ENCODE measurements around the gene FNDC5. TPM values are rescaled to one million over a fixed set of nuclear protein-coding genes. Genes with fewer than 3 reads are reported as not detected.

Gene FNDC5
- total RNA-seq, 3 donors from 2014 or later (not counting 1 experiment from before 2014, with no cell fraction given), result 0.36 TPM; not detected in 2

DNA sequence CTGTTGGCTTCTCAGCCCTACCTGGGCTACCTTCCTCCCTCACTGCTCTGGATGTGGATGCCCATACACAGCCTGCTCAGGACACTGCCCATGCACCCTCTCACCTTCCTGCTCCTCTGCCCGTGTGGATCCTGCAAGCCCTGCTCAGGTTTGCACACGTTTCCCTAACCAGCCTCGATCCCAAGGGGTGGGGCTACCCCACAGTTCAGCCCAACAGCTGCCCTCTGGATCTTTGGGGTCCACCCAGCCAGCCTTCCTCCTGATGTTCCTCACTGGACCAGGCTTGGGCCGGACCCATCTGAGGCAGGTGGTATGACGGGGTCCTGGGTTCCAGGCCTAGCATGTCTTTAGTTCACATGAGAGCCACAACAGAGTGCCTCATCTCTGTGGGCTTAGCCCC is 25.7 kb upstream of the FNDC5 start:
- ATAC-seq (no peak), DNase-seq (no peak)
- no peak for TF ChIP-seq CTCF (IDR thresholded peaks at IDR 0.05)
- Histone ChIP-seq H3K27me3 (ENCODE audit: control insufficient read depth, insufficient read depth, low read length) (peaks cover 42% of the 10 kb centered on the region), H3K4me3 (ENCODE audit: low read length) (no peak overlapping the region), H3K27ac (ENCODE audit: low read length) (no peak overlapping the region), H3K9me3 (ENCODE audit: control insufficient read depth, insufficient read depth, low read length) (no peaks in the 10 kb centered on the region), H3K36me3 (ENCODE audit: control insufficient read depth, insufficient read depth, low read length) (no peaks in the 10 kb centered on the region), H3K4me1 (ENCODE audit: control insufficient read depth, insufficient read depth, low read length) (peaks cover 21% of the 10 kb centered on the region)
- H3K4me1 Mint-ChIP-seq, result peaks cover 13 to 18% of the 10 kb centered on the region in 2 donors
- 87% methylated on average over 5 of the region's 5 CpGs for WGBS (ENCODE audit: insufficient coverage)
- H3K27me3 Mint-ChIP-seq (ENCODE audit: low read depth in 2 of 2), result peaks cover 26 to 46% of the 10 kb centered on the region in 2 donors
- intact Hi-C loops (cut with micrococcal nuclease), result no loop called here
- H3K4me3 Mint-ChIP-seq, result no peak overlapping the region
- no peaks in the 10 kb centered on the region for H3K9me3 Mint-ChIP-seq
- no peaks in the 10 kb centered on the region for H3K36me3 Mint-ChIP-seq
- no peak overlapping the region for H3K27ac Mint-ChIP-seq

DNA sequence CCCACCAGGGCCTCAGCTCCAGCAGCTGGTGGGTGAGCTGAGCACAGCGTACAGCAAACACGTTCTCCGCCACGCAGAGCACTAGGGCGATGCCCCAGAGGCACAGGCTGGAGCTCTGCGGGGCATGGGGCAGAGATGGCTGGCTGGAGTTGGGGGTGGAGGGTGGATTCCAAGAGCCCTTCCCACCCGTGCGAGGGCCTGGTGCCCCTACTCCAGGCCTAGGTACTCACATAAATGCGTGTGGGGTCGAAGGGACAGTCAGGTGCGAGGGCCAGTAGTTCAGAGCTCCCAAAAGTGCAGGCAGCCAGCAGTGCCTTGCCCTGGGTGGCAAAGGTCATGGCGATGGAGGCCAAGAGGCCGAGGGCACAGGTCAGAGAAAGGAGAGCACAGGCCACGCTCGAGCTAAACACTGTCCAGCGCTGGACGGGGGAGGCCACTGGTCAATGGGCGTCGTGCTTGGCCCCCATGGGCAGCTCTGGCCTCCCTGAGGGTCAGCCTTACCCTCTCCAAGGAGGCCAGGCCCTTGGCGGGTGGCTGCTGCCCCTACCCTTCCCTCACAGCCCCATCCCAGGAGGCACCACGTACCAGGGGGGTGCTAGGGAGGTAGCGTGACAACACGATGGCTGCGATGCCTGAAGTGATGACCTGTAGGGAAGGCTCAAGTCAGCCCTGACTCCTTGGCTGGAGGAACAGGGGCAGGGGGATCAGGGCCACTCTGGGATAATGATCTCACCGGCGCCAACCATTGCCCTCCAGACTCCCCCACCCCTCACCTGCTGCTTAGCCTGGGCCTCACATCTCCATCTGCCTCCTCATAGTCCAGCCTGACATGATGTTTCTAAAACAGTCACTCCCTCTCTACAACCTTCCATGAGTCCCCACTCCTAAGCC is 24.9 kb upstream of the FNDC5 start:
- no peak for DNase-seq
- H3K27me3 Mint-ChIP-seq (ENCODE audit: low read depth in 2 of 2), result peaks cover 31 to 50% of the 10 kb centered on the region in 2 donors
- no peak for TF ChIP-seq CTCF (IDR thresholded peaks at IDR 0.05)

DNA sequence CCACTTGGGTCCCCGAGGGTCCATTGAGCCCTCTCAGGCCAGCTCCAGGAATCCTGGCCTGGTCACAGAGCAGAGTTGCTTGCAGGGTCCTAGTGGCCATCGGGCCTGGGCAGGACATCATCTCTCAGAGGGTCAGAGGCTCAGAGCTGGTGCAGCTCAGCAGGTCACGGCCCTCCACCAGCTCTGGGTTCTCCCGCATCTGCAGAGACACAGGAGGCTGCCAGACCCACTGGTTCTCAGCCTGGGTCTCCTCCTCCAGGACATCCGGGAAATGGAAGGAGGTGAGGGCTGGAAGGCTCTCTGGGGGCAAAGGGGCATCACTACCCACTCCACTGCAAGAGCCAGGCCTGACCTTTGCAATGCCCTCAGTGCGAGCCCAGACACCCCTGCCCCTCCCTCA is 24.0 kb upstream of the FNDC5 start:
- intact Hi-C loops (cut with micrococcal nuclease), result no loop called here
- ATAC-seq, result no peak
- no peak for TF ChIP-seq CTCF (IDR thresholded peaks at IDR 0.05)

More for the DNA sequence above, 24.9 kb upstream of the FNDC5 start:
- Histone ChIP-seq H3K27me3 (ENCODE audit: control insufficient read depth, insufficient read depth, low read length) (peaks cover 39% of the 10 kb centered on the region), H3K4me3 (ENCODE audit: low read length) (no peak overlapping the region), H3K27ac (ENCODE audit: low read length) (no peak overlapping the region), H3K36me3 (ENCODE audit: control insufficient read depth, insufficient read depth, low read length) (no peaks in the 10 kb centered on the region), H3K9me3 (ENCODE audit: control insufficient read depth, insufficient read depth, low read length) (no peaks in the 10 kb centered on the region), H3K4me1 (ENCODE audit: control insufficient read depth, insufficient read depth, low read length) (peaks cover 15% of the 10 kb centered on the region)
- H3K27ac Mint-ChIP-seq, result no peak overlapping the region
- H3K9me3 Mint-ChIP-seq, result no peaks in the 10 kb centered on the region
- peaks cover 10 to 13% of the 10 kb centered on the region in 2 donors for H3K4me1 Mint-ChIP-seq
- ATAC-seq, result no peak
- WGBS (ENCODE audit: insufficient coverage), result 94% methylated on average over 26 of the region's 26 CpGs
- intact Hi-C loops (cut with micrococcal nuclease), result no loop called here
- peak overlapping the region; percentile 7 for H3K4me3 Mint-ChIP-seq
- no peaks in the 10 kb centered on the region for H3K36me3 Mint-ChIP-seq

More for the DNA sequence above, 24.0 kb upstream of the FNDC5 start:
- Histone ChIP-seq H3K9me3 (ENCODE audit: control insufficient read depth, insufficient read depth, low read length) (no peaks in the 10 kb centered on the region), H3K4me1 (ENCODE audit: control insufficient read depth, insufficient read depth, low read length) (peaks cover 14% of the 10 kb centered on the region), H3K36me3 (ENCODE audit: control insufficient read depth, insufficient read depth, low read length) (no peaks in the 10 kb centered on the region), H3K27ac (ENCODE audit: low read length) (no peak overlapping the region), H3K27me3 (ENCODE audit: control insufficient read depth, insufficient read depth, low read length) (peaks cover 31% of the 10 kb centered on the region), H3K4me3 (ENCODE audit: low read length) (no peak overlapping the region)
- no peak overlapping the region for H3K4me3 Mint-ChIP-seq
- peaks cover 9 to 12% of the 10 kb centered on the region in 2 donors for H3K4me1 Mint-ChIP-seq
- H3K27me3 Mint-ChIP-seq (ENCODE audit: low read depth in 2 of 2), result peaks cover 38 to 56% of the 10 kb centered on the region in 2 donors
- no peaks in the 10 kb centered on the region for H3K9me3 Mint-ChIP-seq
- DNase-seq, result no peak
- 92% methylated on average over 5 of the region's 6 CpGs for WGBS (ENCODE audit: insufficient coverage)
- H3K36me3 Mint-ChIP-seq, result no peaks in the 10 kb centered on the region
- H3K27ac Mint-ChIP-seq, result no peak overlapping the region

Measured in natural killer cell (primary cell).